ENCODE results near the gene NCF2.

Gene NCF2

GRCh38 chr1:183552441-183552840, 37.8 kb downstream of the NCF2 start:
- no peak for DNase-seq

DNA sequence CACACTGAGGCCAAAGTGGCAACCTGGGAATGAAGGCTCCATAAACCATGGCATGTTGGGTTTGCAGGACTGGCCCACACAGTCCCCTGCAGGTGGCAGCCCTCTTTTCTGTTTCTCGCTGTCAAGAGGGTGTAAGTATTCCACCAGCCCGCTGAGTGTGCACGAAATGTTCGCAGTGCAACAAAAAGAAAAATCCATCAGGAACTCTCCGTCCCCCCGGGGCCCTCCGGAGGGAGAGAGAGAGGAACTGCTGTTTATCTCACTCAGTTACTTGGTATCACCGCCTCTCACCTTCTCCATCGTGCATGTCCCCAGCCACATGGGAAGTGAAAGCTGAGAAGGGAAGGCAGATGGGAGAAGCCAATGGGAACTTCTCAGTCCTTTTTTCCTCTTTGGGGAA, 38.3 kb downstream of the NCF2 start:
- DNase-seq = peak in 1 of 4 experiments; percentile 29

DNA sequence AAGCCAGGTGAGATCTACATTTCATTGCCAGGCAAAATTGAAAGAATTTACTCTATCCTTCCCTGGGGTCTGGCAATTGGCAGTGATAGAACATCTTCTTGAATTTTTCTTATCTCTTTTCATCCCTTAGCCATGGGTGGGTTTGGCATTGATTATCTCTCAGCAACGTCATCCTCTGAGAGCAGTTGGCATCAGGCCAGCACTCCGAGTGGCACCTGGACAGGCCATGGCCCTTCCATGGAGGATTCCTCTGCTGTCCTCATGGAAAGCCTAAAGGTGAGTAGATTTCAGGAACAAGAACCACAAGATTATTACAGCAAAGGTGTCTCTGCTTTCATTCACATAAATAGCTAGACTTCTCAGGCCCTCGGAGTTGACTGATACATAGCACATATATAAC, 39.3 kb downstream of the NCF2 start:
- DNase-seq = no peak

GRCh38 chr1:183548116-183548515, 42.1 kb downstream of the NCF2 start:
- peak; percentile 31 to 73 (median 60) for DNase-seq

DNA sequence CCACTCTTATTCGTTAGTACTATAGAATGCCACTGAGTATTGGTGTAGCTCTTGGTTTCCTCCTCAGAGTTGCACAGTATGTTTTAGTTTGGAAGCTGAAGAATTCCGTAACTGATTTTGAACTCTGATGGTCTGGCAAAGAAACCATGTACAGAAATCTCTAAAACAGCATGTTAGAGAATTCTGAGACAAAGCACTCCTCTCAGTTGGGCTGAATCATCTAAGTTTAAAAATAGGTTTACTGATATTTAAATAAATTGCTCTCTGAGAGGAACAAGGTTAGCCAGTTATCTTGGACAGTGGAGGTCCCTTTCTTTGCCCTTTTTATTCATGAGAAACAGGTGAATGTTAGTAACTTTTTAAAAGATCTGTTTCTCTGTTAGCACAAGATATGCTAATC, 43.8 kb downstream of the NCF2 start:
- no peak for DNase-seq

DNA sequence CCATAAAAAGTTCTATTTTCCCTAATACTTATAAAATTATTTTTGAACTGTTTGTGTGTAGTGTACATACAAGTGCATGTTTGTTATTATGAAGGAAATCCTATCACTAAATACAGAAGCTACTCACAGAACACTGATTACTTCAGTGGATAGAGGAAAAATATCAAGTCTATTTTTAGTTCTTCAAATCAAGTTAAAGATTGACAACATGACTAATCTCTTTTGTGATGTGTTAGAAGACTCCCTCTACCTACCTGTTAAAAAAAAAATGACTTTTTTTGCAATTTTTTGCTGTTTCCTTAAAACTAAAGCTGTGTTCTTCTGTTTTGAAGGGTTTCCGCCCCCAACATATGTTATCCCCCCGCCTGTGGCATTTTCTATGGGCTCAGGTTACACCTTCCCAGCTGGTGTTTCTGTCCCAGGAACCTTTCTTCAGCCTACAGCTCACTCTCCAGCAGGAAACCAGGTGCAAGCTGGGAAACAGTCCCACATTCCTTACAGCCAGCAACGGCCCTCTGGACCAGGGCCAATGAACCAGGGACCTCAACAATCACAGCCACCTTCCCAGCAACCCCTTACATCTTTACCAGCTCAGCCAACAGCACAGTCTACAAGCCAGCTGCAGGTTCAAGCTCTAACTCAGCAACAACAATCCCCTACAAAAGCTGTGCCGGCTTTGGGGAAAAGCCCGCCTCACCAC, 45.5 kb downstream of the NCF2 start:
- no peak for DNase-seq

DNA sequence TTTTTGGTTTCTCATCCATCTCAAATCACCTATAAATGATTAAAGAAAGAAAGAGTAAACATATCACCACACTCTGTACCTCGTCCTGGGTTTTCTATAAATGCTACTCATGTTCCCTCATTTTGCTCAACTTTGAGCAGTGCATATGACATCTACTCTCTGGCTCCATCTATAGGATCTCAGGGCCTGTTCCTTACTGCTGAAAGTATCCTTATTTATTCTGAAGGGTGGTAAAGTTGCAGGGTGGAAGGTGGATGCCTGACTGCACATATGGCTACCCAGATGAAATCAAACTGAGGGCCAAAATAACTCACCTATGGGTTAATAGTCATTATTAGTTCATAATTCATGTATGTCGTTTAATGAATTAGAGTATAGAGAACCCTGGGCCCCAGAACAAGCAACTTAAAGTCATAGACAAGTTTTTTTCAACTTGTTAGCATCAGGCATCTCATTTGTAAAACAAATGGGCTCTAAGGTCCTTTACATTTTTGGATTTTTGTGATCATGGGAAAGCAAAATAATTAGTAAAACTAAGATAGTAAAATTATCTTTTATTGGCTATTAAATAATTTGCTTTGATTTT, 46.5 kb downstream of the NCF2 start:
- DNase-seq = peak; percentile 47 to 77 (median 62)

DNA sequence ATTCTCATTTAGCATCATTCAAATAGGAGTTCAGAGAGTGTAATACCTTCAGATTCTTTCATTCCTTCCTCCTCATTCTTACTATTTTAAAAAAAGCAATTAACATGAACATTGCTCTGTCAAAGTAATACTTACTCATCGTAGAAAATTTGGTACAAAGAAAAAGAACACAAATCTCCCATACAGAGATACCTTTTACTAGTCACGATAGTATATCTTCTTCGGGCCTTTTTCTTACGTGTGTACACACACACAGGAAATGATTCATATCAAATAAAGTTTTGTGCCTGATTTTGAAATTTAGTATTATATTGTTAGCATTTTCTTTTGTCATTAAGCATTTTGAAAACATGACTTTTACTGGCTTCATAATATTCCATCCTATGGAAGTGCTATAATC, 52.9 kb downstream of the NCF2 start:
- DNase-seq = no peak

DNA sequence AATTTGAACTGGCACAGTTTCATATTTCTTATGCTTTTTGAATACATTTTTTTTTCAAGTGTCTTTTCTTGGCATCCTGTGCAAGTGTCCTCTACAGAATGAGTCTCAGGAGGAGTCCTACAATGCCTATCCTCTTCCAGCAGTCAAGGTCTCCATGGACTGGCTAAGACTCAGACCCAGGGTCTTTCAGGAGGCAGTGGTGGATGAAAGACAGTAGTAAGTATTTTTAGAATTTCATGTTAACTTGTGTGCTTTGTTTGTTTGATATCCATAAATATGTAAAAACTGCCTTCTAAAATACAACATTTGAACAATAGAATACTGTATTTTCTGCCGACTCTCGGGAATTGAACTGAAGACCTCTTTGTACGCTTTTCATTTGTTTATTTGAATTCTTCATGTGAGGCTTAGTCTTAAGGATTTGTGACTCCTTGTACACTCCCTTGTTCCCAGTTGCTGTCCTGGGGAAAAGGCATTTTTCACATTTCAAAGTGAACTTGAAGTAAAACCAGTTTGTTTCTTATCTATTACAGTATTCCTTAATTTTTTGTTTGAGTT, 56.6 kb downstream of the NCF2 start:
- no peak for DNase-seq

DNA sequence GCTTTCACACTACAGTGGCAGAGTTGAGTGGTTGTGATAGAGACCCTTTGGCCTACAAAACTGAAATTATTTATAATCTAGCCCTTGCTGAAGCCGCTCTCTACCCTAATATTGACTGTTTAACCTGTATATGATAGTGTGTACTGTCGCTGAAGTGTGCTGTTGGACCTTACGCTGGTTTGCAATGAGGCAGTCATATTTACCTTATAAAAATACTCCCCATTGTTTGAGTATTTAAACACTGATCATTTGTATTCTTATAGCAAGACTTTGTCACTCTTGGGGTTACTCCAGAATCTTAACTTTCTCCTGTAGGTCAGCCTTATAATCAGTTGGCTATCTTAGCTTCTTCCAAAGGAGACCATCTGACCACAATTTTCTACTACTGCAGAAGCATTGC, 61.7 kb downstream of the NCF2 start:
- no peak for DNase-seq

DNA sequence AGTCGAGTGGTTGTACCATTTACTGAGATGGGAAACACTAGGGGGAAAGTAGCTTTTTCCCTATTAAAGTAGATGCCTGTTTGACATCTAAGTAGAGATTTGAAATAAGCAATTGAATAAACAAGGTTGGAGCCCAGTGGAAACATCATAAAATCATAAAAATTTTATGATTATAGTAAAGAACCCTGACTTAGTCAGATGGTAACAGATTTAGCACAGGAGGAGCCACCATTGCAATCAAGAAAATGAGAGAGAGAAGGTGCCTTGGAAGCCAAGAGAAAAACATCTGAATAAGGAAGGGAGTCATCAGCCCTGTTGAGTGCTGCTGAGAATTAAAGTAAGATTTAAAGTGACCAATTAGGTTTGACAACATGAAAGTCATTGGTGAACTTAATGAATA, 68.2 kb downstream of the NCF2 start:
- DNase-seq = no peak

GRCh38 chr1:183520379-183520778, 69.9 kb downstream of the NCF2 start:
- DNase-seq = no peak

DNA sequence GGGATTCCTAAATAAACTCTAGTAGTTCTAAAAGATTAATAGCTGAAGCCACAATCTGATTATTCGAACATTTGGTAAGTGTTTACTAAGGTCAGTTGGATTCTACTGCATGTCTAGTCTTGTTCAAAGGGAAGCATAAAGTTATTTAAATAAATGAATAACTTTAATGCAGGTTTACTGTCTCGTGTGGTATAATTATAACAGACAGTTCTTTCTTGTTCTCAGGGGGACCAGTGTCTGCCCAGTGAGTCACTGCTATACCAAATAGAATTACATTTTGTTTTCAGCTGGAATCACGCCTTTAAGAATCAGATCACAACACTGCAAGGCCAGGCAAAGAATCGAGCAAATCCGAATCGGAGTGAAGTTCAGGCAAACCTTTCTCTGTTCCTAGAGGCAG, 72.9 kb downstream of the NCF2 start:
- no peak for DNase-seq

DNA sequence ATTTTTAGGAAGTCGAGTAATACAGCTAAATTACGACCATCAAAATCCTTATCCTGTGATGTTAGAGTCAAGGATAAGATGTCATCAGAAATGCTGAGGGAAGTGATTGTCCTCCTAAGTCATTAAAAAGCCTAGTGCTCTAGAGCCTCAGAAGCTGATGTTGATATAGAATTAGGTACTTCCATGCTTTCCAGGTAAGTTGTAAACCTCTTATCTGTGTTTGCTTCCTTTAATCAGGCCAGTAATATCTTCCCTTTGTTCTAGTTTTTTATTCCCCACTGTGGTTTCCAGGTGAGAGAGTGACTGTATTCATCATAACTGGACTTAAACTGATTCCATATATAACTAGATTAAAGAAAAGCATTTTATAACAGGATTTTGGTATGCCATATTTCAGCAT, 73.5 kb downstream of the NCF2 start:
- no peak for DNase-seq

- peak in 3 of 4 experiments; percentile 11 to 43 (median 18) for DNase-seq
Observed at GRCh38 chr1:183515002-183515689, 75.1 kb downstream of the NCF2 start.

GRCh38 chr1:183514235-183514634, 76.0 kb downstream of the NCF2 start:
- DNase-seq = no peak

DNA sequence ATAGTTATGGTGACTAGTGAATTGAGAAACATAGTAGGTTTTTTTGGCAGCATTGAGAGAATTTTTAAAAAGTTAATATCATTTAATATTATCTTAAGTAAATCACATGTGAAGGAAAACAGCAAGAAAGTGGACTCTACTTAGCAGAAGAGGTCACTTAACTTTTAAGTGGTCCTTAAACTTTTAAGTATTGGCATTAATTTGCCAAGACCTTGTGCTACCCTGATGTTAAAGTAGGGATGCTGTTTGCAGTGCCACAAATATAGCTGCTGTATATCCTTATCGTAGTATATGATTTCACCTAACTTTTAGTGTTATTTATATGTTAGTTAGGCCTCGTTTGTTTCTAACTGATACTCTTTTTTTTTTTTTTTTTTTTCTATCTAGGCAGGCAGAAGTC, 77.8 kb downstream of the NCF2 start:
- DNase-seq = no peak

GRCh38 chr1:183508694-183509093, 81.6 kb downstream of the NCF2 start:
- DNase-seq = no peak

DNA sequence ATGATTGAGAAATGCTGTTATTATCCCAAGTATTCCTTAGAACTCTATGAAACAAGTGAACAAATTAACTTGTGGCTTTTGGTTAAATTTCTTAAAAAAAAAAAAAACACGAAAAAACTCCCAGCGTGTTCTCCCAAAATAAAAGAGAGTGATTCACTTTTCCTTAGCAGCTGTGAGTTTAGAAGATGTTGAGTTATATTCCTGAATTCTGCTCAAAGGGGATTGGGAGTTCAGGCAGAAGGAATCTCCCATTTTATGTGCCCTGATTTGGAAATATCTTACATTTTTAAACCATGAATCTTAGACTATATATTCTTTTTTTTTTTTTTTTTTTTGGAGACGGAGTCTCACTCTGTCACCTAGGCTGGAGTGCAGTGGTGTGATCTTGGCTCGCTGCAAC, 83.7 kb downstream of the NCF2 start:
- DNase-seq = no peak
